Measurements from ENCODE around the gene UGT1A5.
"Not testable (repeated sequence)": the region's sequence is repeated elsewhere in the genome, so short reads cannot be mapped to it uniquely, and the experiment has no call there.

UGT1A5 gene

DNA sequence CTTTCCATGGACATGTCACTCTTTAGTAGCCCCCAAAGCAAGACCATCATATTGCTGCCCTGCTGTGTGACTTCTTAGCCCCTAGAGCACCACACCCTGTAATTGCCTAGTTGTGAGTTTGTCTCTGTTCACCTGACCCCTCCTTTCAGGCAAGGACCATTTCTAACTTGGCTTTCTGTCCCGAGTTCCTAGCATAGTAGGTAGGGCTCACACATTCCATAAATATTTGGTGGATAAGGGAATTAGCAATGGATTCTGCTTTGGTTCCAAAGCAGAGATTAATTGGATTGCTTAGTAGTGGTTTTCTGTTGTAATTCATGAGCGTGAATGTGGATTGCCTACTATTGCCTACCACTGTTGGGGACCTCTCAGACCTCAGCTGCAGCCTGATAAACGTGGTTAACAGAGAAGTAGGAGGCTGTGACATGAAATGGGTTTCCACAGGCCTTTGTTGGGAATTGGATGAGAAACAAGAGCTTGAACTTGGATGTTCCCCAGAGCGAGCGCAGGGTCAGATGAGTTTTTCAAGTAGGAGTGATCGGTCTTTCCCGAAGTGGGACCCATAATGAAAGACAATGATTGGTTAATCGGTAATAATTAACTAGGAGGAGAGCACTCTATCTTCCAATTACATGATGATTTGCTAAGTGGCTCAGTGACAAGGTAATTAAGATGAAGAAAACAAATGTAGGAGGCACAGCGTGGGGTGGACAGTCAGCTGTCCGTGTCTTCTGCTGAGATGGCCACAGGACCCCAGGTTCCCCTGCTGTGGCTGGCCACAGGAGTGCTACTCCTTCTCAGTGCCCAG lies 34.0 kb downstream of the UGT1A5 start:
- DNase-seq (ENCODE audit: low read depth) = no peak

DNA sequence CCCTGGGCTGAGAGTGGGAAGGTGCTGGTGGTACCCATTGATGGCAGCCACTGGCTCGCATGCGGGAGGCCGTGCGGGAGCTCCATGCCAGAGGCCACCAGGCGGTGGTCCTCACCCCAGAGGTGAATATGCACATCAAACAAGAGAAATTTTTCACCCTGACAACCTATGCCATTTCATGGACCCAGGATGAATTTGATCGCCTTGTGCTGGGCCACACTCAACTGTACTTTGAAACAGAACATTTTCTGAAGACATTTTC lies 34.5 kb downstream of the UGT1A5 start:
- no peak for DNase-seq (ENCODE audit: low read depth)

DNA sequence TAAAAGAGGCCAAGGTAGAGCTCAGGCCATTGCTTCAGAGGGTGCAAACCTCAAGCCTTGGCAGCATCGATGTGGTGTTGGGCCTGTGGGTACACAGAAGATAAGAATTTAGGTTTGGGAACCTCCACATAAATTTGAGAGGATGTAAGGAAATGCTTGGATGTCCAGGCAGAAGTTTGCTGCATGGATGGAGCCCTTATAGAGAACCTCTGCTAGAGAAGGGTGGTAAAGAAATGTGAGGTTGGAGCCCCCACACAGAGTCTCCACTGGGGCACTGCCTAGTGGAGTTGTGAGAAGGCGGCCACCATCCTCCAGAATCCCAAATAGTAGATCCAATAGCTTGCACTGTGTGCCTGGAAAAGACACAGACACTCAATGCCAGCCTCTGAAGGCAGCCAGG lies 38.0 kb downstream of the UGT1A5 start:
- DNase-seq (ENCODE audit: low read depth) = not testable (repeated sequence)

DNA sequence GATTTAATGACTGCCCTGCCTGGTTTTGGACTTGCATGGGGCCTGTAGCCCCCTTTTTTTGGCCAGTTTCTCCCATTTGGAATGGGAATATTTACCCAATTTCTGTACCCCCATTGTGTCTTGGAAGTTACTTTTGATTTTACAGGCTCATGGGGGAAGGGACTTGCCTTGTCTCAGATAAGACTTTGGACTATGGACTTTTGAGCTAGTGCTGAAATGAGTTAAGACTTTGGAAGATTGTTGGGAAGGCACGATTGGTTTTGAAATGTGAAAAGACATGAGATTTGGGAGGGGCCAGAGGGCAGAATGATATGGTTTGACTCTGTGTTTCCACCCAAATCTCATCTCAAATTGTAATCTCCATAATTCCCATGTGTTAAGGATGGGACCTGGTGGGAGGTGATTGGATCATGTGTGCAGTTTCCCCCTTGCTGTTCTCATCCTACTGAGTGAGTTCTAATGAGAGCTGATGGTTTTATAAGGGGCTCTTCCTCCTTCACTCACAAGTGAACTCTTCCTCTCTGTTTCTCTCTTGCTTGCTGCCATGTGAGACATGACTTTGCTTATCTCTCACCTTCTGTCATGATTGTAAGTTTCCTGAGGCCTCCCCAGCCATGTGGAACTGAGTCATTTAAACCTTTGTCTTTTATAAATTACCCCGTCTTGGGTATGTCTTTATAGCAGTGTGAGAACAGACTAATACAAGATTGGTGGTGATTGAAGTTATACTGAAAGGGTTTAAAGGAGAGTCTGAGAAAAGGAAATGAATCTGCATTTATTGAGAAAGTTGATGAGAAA lies 38.7 kb downstream of the UGT1A5 start:
- DNase-seq (ENCODE audit: low read depth) = not testable (repeated sequence)

DNA sequence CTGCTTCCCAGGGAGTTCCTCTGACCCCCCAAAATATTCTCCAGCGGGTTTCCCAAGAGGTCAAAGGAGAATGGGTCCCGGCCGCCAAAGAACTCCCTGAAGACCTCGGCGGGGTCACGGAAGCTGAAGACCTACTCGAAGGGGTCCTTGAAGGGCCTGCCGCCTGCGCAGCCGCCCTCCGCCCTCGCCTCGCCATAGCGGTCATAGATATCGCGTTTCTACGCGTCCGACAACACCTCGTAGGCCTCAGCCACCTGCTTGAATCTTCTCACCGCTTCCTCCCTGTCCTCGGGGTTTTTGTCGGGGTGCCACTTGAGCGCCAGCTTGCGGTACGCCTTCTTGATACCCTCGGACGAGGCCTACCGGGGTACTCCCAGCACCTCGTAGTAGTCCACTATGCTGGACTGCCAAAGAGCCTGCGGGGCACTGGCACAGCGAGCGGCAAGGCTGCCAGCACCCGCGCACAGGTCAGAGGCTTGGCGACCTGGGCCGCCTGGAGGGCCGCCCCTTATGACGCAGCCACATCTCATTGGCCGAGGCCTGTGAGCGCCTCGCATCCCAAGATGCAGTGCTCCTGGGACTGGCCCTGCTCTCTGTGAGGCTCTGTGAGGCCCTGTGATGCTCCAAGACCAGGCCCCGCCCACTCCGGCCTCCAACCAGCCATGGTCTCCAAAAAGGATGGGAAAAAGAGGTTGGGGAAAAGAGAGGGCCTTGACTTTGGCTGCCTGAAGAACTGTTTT lies 42.3 kb downstream of the UGT1A5 start:
- no peak for DNase-seq (ENCODE audit: low read depth)

DNA sequence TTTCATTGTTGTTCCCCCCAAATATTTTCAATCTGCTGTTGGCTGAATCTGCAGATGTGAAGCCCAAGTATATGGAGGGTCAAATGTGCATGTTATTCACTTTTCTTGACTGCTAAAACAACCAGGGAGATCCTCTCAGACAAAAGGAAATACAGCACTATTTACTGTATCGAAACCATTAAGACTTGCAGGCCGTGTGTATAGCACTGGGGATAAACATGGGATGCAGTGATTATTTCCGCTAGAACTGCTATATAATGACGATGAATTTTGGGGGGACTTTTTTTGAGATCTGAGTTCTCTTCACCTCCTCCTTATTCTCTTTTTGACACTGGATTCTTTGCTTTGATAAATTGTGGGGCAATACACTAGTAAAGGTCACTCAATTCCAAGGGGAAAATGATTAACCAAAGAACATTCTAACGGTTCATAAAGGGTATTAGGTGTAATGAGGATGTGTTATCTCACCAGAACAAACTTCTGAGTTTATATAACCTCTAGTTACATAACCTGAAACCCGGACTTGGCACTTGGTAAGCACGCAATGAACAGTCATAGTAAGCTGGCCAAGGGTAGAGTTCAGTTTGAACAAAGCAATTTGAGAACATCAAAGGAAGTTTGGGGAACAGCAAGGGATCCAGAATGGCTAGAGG lies 43.8 kb downstream of the UGT1A5 start:
- no peak for DNase-seq (ENCODE audit: low read depth)

DNA sequence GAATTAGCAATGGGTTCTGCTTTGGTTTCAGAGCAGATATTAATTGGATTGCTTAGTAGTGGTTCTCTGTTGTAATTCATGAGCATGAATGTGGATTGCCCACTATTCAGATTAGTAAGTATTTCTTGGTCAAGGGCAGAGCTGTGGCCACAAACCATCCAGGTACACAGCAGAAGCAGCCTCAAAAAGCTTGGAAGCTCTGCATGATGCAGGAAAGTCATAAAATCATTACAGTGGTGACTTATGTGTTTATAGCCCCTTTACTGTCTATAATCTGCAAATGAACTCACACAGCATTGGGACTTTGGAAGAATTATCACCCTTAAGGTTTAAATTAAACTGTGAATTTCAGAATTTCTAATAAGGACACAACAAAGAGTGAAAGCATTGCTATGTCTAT lies 45.4 kb downstream of the UGT1A5 start:
- DNase-seq (ENCODE audit: low read depth) = no peak

DNA sequence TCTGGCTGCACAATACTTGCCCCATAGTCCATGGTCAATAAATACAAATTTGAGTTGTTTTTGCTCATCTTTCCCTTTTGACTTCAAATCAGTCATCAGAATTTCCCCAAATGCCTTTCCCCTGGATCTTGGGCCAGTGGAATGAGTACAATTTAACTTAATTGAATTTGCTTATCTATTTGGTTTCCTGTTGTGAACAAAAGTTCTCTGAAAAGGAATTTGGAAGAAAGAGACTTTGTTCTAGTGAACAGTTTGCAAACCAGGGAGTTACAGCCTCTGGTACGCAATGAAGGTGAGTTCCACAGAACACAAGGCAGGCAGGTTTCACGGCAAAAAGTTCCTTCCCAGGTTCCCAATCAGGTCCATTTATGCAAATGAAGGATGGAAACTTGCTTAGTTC lies 46.1 kb downstream of the UGT1A5 start:
- no peak for DNase-seq (ENCODE audit: low read depth)

DNA sequence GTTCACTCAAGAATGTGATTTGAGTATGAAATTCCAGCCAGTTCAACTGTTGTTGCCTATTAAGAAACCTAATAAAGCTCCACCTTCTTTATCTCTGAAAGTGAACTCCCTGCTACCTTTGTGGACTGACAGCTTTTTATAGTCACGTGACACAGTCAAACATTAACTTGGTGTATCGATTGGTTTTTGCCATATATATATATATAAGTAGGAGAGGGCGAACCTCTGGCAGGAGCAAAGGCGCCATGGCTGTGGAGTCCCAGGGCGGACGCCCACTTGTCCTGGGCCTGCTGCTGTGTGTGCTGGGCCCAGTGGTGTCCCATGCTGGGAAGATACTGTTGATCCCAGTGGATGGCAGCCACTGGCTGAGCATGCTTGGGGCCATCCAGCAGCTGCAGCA lies 47.3 kb downstream of the UGT1A5 start, which contains the start of gene UGT1A1:
Gene UGT1A1 (plus strand): TSS at position 228 of the 400 bp plus-strand sequence. CDS start 18 bp downstream, at position 246.
- DNase-seq (ENCODE audit: low read depth) = no peak

DNA sequence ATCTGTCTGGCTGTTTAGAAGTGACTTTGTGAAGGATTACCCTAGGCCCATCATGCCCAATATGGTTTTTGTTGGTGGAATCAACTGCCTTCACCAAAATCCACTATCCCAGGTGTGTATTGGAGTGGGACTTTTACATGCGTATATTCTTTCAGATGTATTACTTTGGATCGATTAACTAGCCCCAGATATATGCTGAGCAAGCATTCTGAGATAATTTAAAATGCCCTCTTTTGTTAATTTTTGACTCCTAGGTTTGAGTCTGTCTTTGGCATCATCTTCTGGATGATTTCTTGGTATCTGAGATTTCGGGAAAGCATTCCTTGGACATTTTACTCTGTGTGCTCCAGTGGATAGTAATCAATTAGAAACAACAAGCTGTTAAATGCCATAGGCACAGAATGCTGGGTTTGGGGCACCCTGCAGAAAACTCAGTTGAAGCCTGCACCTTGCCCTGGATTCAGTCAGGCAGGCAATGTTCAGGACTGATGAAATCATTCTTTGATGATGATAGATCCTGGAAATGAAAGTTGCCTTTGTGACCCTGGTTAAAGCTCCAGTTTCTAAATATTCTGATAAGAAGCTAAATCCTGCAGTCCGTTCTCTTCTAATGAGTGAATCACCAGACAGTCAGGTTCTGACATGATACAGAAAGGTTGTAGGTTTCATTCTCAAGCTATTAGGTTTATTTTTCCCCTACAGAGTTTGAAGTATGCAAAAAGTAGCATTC lies 48.5 kb downstream of the UGT1A5 start:
- DNase-seq (ENCODE audit: low read depth) = no peak

DNA sequence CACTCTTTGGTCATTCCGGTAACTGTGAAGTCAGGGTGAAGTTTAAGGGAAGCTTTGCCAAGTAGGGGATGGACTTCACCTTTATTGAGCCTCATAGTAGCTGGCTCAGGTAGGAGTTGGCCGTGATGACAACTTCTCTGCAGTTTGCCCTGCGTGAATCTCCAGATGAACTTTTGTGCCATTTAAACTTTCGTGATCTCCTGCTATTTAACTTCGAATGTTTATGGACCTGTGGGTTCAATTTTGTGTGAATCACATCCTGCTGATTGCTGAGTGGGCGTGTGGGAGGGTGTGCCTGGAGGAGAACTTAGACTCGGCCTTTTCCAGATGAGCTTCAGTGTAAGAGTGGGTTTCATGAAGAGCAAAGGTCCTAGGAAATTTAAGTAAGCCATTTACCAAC lies 51.6 kb downstream of the UGT1A5 start:
- peak; percentile 41 for DNase-seq (ENCODE audit: low read depth)

DNA sequence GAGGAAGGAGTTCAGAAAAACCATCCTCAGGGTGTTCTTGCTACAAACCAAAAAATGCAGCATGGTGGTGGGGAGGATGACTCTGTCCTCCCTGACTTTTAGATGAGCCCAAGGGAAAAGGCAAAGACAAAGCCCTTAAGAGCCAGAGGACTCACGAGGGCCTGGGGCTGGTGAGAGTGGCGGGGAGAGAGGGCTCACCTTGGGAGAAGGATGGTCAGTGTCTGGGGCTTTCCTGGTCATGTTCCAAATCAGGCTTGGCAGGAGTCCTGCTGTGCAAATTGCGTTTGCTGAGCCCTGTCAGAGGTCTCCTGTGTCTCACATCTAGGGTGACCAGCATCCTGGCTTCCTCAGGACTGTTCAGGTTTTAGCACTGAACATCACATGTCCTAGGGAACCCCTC lies 52.1 kb downstream of the UGT1A5 start:
- DNase-seq (ENCODE audit: low read depth) = no peak

DNA sequence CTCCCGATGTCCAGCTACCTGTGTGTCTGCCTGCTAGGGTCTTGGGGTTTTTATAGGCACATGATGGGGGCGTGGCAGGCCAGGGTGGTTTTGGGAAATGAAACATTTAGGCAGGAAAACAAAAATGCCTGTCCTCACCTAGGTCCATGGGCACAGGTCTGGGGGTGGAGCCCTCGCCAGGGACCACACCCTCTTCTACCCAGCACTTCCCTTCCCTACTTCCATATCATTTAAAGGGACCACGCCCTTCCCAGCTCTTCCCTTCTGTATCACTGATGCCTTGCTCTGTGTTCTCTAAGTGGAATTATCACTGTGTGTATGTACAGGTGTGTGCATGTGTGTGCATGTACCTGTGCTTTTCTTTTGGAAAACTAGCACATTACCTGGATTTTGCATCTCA lies 53.7 kb downstream of the UGT1A5 start:
- no peak for DNase-seq (ENCODE audit: low read depth)

DNA sequence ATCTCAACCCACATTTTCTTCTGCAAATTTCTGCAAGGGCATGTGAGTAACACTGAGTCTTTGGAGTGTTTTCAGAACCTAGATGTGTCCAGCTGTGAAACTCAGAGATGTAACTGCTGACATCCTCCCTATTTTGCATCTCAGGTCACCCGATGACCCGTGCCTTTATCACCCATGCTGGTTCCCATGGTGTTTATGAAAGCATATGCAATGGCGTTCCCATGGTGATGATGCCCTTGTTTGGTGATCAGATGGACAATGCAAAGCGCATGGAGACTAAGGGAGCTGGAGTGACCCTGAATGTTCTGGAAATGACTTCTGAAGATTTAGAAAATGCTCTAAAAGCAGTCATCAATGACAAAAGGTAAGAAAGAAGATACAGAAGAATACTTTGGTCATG lies 55.4 kb downstream of the UGT1A5 start:
- no peak for DNase-seq (ENCODE audit: low read depth)

DNA sequence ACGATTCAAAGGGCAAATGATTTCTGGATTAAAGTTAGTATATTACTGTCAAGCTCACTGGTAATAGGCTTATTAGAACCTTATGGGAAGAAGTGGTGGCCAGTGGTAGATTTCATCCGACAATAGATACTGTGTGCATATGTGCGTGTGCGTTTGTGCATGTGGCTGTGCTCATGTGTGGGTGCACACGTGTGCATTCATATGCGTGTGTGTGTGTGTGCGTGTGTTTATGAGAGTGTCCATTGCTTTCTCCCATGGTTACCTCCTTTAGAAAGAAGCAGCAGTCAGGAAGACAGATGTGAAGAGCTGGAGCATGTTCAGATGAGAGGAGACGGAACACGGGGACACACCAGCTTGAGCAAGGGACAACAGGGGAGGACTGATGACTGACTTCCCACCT lies 56.6 kb downstream of the UGT1A5 start:
- no peak for DNase-seq (ENCODE audit: low read depth)

DNA sequence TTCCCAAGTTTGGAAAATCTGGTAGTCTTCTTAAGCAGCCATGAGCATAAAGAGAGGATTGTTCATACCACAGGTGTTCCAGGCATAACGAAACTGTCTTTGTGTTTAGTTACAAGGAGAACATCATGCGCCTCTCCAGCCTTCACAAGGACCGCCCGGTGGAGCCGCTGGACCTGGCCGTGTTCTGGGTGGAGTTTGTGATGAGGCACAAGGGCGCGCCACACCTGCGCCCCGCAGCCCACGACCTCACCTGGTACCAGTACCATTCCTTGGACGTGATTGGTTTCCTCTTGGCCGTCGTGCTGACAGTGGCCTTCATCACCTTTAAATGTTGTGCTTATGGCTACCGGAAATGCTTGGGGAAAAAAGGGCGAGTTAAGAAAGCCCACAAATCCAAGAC lies 59.4 kb downstream of the UGT1A5 start:
- no peak for DNase-seq (ENCODE audit: low read depth)

DNA sequence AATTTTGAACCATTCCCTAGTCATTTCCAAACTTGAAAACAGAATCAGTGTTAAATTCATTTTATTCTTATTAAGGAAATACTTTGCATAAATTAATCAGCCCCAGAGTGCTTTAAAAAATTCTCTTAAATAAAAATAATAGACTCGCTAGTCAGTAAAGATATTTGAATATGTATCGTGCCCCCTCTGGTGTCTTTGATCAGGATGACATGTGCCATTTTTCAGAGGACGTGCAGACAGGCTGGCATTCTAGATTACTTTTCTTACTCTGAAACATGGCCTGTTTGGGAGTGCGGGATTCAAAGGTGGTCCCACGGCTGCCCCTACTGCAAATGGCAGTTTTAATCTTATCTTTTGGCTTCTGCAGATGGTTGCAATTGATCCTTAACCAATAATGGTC lies 59.9 kb downstream of the UGT1A5 start:
- no peak for DNase-seq (ENCODE audit: low read depth)

DNA sequence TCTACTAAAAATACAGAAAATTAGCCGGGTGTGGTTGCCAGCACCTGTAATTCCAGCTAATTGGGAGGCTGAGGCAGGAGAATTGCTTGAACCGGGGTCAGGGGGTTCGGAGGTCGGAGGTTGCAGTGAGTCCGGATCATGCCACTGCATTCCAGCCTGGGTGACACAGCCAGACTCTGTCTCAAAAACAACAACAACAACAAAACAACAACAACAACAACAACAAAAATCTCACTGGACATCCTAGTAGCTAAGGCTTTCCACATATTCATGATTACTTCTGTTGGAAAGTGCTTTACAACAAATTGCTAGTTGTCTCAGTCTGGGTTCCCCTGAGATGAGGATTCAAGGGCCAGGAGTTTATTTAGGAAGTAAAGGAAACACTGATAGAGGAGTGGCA lies 61.1 kb downstream of the UGT1A5 start:
- DNase-seq (ENCODE audit: low read depth) = no peak

DNA sequence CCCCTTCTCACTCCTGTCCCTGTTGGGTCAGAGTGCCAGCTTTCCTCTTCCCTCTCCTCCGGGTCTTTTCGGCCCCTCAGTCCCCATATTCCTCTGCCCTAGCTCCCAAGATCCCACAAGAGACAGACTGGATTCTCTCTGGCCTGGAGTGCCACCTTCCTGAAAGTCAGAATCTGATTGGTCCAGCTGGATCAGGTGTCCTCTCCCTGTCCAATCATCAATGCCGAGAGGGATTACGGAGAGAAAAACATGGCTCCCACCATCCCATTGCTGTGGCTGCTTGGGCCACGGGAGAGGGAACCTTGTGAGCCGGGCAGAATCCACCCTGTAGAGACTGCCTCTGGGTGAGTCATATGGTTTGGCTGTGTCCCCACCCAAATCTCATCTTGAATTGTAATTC lies 62.7 kb downstream of the UGT1A5 start:
- DNase-seq (ENCODE audit: low read depth) = no peak

DNA sequence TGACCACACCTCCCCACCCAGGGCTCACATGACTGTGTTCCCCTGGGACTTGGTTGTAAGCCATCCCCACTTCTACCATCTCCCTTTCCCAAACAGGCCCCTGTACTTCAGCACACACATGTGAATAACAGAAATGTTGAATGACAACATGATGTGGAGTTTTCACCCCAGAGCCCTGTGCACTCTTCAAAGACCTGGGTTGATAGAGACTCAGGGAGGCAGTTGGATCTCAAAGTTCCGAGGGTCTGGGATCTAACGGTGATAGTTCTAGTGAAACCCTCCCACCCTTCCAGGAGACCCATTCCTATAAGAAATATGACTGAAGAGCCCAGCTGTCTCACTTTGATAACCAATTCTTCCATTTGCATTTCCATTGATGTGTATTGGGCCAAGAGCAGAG lies 65.3 kb downstream of the UGT1A5 start, which contains the start of gene MROH2A:
Gene MROH2A (plus strand): TSS at position 301 of the 400 bp plus-strand sequence. CDS start 1,029 bp downstream, outside the sequence.
- DNase-seq (ENCODE audit: low read depth) = no peak

DNA sequence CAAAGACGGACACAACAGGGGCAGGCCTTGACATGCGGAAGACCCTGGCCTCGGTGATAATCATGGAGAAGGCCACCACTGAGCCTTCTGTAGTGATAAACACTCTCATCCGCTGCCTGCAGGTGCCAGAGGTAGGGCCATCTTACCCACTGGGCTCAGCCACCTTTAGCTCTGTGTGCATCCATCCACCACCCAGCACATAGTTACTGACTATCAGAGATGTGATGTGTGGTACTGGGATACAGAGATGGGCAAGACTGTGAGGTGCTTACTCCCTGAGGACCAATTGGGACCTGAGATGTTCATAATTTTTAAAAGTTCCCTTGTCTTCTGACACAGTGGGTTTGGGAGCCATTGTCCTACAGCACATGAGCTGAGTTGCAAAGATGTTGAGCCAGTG lies 67.0 kb downstream of the UGT1A5 start:
- no peak for DNase-seq (ENCODE audit: low read depth)

DNA sequence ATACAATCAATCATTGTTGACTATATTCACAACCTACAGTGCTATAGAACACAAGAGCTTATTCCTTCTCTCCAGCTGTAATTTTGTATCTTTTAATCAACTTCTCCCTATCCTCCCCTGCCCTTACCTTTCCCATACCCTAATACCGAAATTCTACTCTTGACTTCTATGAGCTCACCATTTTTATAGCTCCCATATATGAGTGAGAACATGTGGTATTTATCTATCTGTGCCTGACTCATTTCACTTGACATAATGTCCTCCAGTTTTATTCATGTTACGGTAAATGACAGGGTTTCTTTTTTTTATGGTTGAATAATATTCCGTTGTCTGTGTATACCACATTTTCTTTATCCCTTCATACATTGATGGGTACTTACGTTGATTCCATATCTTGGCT lies 68.1 kb downstream of the UGT1A5 start:
- DNase-seq (ENCODE audit: low read depth) = no peak
